HG02763 (cell line): ENCODE measurements around the gene DBH.

Source experiments
- ATAC-seq: cut with Tn5 transposase; IDR thresholded peaks from one replicate; pipeline ENCODE4 v1.9.1; 2021; ENCODE audit warnings: mild to moderate bottlenecking, moderate library complexity; ENCODE audit not compliant: unreplicated experiment

The DBH gene

GRCh38 chr9:133635533-133636531 is at the start of gene DBH:
Gene DBH (plus strand): TSS chr9:133636363. CDS start chr9:133636372, 9 bp downstream.
- no peak for ATAC-seq

- ATAC-seq = no peak
These were observed 49.1 kb upstream of the DBH start for GRCh38 chr9:133587051-133587450.

- no peak for ATAC-seq
These were observed 48.7 kb upstream of the DBH start for GRCh38 chr9:133587466-133587865.

GRCh38 chr9:133589454-133590227 is 46.5 kb upstream of the DBH start:
- no peak for ATAC-seq

- ATAC-seq = no peak
These were observed 45.8 kb upstream of the DBH start for GRCh38 chr9:133590231-133590855.

- no peak for ATAC-seq
These were observed 44.9 kb upstream of the DBH start for GRCh38 chr9:133591116-133591910.

- ATAC-seq = no peak
These were observed 44.2 kb upstream of the DBH start for GRCh38 chr9:133591985-133592384.

GRCh38 chr9:133592731-133593409 is 43.3 kb upstream of the DBH start:
- no peak for ATAC-seq

GRCh38 chr9:133593587-133594253 is 42.4 kb upstream of the DBH start:
- no peak for ATAC-seq

GRCh38 chr9:133594310-133594709 is 41.9 kb upstream of the DBH start:
- no peak for ATAC-seq

GRCh38 chr9:133595910-133596309 is 40.3 kb upstream of the DBH start:
- ATAC-seq = no peak

GRCh38 chr9:133597316-133597957 is 38.7 kb upstream of the DBH start:
- no peak for ATAC-seq

- no peak for ATAC-seq
These were observed 37.2 kb upstream of the DBH start for GRCh38 chr9:133598978-133599377.

- ATAC-seq = no peak
These were observed 36.5 kb upstream of the DBH start for GRCh38 chr9:133599470-133600173.

GRCh38 chr9:133600739-133601138 is 35.4 kb upstream of the DBH start:
- ATAC-seq = no peak

GRCh38 chr9:133601746-133602145 is 34.4 kb upstream of the DBH start:
- ATAC-seq = no peak

GRCh38 chr9:133602277-133602676 is 33.9 kb upstream of the DBH start:
- no peak for ATAC-seq
